SK-N-SH (cell line): ENCODE results near the gene GSE1. TPM values are rescaled to one million over a fixed set of nuclear protein-coding genes. Genes with fewer than 3 reads are reported as not detected.

Source experiments
- CTCF ChIA-PET: fragments of 300-600, 350-600 bp; formaldehyde crosslinking; extraction: SDS; loops from one replicate; lab custom pipeline; 2021; lab: Yijun Ruan, JAX
- POLR2A ChIA-PET: fragments of 350-600 bp; sonication (Branson Sonifier 250); formaldehyde crosslinking; extraction: SDS; loops from one replicate; lab custom pipeline; 2020; ENCODE audit warnings: antibody characterized with exemption, inconsistent platforms; lab: Yijun Ruan, JAX
- DNase-seq: peaks from one replicate; pipeline ENCODE4 v3.0.0; 2012
- H2AFZ ChIP-seq: fragments of 200-600 bp; sonication (generic); 2 replicates; pipeline ENCODE4 v1.8.1; 2016; ENCODE audit warnings: antibody characterized with exemption, mild to moderate bottlenecking, low read depth
- H3F3A ChIP-seq: fragments of 200-600 bp; sonication (generic); replicated peaks from 2 replicates; pipeline ENCODE3; 2016; ENCODE audit warnings: antibody characterized with exemption, mild to moderate bottlenecking; ENCODE audit not compliant: insufficient read depth
- H3K27ac ChIP-seq, 2 experiments: fragments of 200-500 bp in 1 of 2; fragments of 200-600 bp in 1 of 2; sonication (Bioruptor generic) in 1 of 2; sonication (generic), shearing (Covaris generic) in 1 of 2; 2 replicates each; pipeline versions ENCODE4 v1.5.1 to v1.6.1; 2014 to 2016; ENCODE audit warnings: low read depth in 2 of 2, inconsistent platforms in 1 of 2, low read length in 1 of 2, mild to moderate bottlenecking in 1 of 2, mixed read lengths in 1 of 2
- H3K27me3 ChIP-seq: fragments of 200-600 bp; sonication (generic), shearing (Covaris generic); 2 replicates; pipeline ENCODE4 v1.6.1; 2016; ENCODE audit warnings: mixed run types; ENCODE audit not compliant: insufficient read depth
- H3K36me3 ChIP-seq, 2 experiments: fragments of 200-500 bp in 1 of 2; fragments of 200-600 bp in 1 of 2; sonication (Bioruptor generic) in 1 of 2; sonication (generic) in 1 of 2; replicated peaks in 1 of 2; 2 replicates each; pipeline versions ENCODE3 to v1.5.1; 2014 to 2016; ENCODE audit warnings: low read length in 1 of 2, mild to moderate bottlenecking in 1 of 2; ENCODE audit not compliant: insufficient read depth in 2 of 2, control insufficient read depth in 1 of 2
- H3K4me1 ChIP-seq, 2 experiments: fragments of 200-500 bp in 1 of 2; fragments of 200-600 bp in 1 of 2; sonication (Bioruptor generic) in 1 of 2; sonication (generic), shearing (Covaris generic) in 1 of 2; 2 replicates each; pipeline versions ENCODE4 v1.5.1 to v1.6.1; 2014 to 2016; ENCODE audit warnings: low read depth in 1 of 2, low read length in 1 of 2, mixed run types in 1 of 2; ENCODE audit not compliant: insufficient read depth in 2 of 2, control insufficient read depth in 1 of 2
- H3K4me2 ChIP-seq: fragments of 200-600 bp; sonication (generic), shearing (Covaris generic); 2 replicates; pipeline ENCODE4 v1.6.1; 2017; ENCODE audit warnings: mixed run types
- H3K4me3 ChIP-seq, 2 experiments: fragments of 200-500 bp in 1 of 2; fragments of 200-600 bp in 1 of 2; sonication (Bioruptor generic) in 1 of 2; sonication (generic), shearing (Covaris generic) in 1 of 2; 2 replicates each; pipeline versions ENCODE4 v1.5.1 to v1.8.1; 2014 to 2016; ENCODE audit warnings: low read depth in 2 of 2, inconsistent platforms in 1 of 2, low read length in 1 of 2, mild to moderate bottlenecking in 1 of 2, mixed read lengths in 1 of 2, moderate library complexity in 1 of 2
- H3K79me2 ChIP-seq: fragments of 200-600 bp; sonication (generic); 2 replicates; pipeline ENCODE4 v1.8.1; 2017; ENCODE audit warnings: mild to moderate bottlenecking; ENCODE audit not compliant: insufficient read depth
- H3K9ac ChIP-seq: fragments of 200-600 bp; sonication (generic); 2 replicates; pipeline ENCODE4 v1.6.1; 2017; ENCODE audit warnings: mixed run types
- H3K9me2 ChIP-seq: fragments of 200-600 bp; sonication (generic); 2 replicates; pipeline ENCODE4 v1.6.1; 2017; ENCODE audit warnings: mixed run types
- H3K9me3 ChIP-seq: fragments of 200-600 bp; sonication (generic); 2 replicates; pipeline ENCODE4 v1.6.1; 2017; ENCODE audit warnings: mixed run types, mild to moderate bottlenecking, moderate library complexity
- H4K20me1 ChIP-seq: fragments of 200-600 bp; sonication (generic); 2 replicates; pipeline ENCODE4 v1.6.1; 2017; ENCODE audit warnings: mild to moderate bottlenecking, mixed run types; ENCODE audit not compliant: insufficient read depth
- EP300 ChIP-seq, 2 experiments: IDR thresholded peaks; 2 replicates each; pipeline versions ENCODE4 v1.4.0 to v1.6.1; 2012; ENCODE audit warnings: borderline replicate concordance in 1 of 2, low read depth in 1 of 2, low read length in 1 of 2
- FOSL2 ChIP-seq: IDR thresholded peaks from 2 replicates; pipeline ENCODE4 v1.4.0; 2012; ENCODE audit warnings: low read depth, mild to moderate bottlenecking, moderate library complexity, borderline replicate concordance
- FOXJ3 ChIP-seq: sonication (generic); formaldehyde crosslinking; IDR thresholded peaks from 2 replicates; pipeline ENCODE4 v1.5.1; 2020; ENCODE audit warnings: mild to moderate bottlenecking, missing genetic modification reagents
- GATA2 ChIP-seq: sonication (generic); formaldehyde crosslinking; IDR thresholded peaks from 2 replicates; pipeline ENCODE4 v1.5.0; 2020; ENCODE audit warnings: mild to moderate bottlenecking, missing genetic modification reagents
- IRF3 ChIP-seq: fragments of 150-350 bp; IDR thresholded peaks from 2 replicates; pipeline ENCODE4 v1.6.1; 2016; ENCODE audit warnings: mild to moderate bottlenecking, low read depth, low read length
- MXI1 ChIP-seq: IDR thresholded peaks from 2 replicates; pipeline ENCODE4 v1.6.1; 2012; ENCODE audit warnings: mild to moderate bottlenecking, low read depth, low read length, improper control_type of control experiment
- REST ChIP-seq: IDR thresholded peaks from 2 replicates; pipeline ENCODE4 v1.6.1; 2012; ENCODE audit warnings: mild to moderate bottlenecking, low read depth, low read length, moderate library complexity
- RFX5 ChIP-seq: IDR thresholded peaks from 2 replicates; pipeline ENCODE4 v1.6.1; 2012; ENCODE audit warnings: mild to moderate bottlenecking, improper control_type of control experiment, low read length
- SIN3A ChIP-seq: IDR thresholded peaks from 2 replicates; pipeline ENCODE4 v1.6.1; 2012; ENCODE audit warnings: low read depth, mild to moderate bottlenecking, low read length, moderate library complexity, borderline replicate concordance
- TCF12 ChIP-seq: IDR thresholded peaks from 2 replicates; pipeline ENCODE4 v1.4.0; 2012
- TEAD4 ChIP-seq: IDR thresholded peaks from 2 replicates; pipeline ENCODE4 v1.4.0; 2012; ENCODE audit warnings: mild to moderate bottlenecking, borderline replicate concordance; ENCODE audit not compliant: insufficient read depth
- USF1 ChIP-seq: IDR thresholded peaks from 2 replicates; pipeline ENCODE4 v1.4.0; 2012; ENCODE audit warnings: low read depth, borderline replicate concordance
- WGBS: methylation state at CpG from one replicate; pipeline ENCODE4 v1.1.6; 2017; ENCODE audit warnings: low lambda C conversion rate; 5-methylcytosine and 5-hydroxymethylcytosine counted together
- polyA plus RNA-seq, 3 experiments: library from polyadenylated mRNA; depleted of rRNA; stranded (reverse); fragments of >200 nt; gene quantifications; 2 replicates each; pipeline ENCODE4 v1.2.3, GENCODE V29; 2012

GSE1 gene
- polyA plus RNA-seq, 1 of the 3 experiments (the other 2 are of a cell fraction) = 26.5 TPM

GRCh38 chr16:85716680-85717038 is 103.5 kb downstream of the GSE1 start:
- DNase-seq = peak; percentile 77
- WGBS = 71% methylated on average over 3 of the region's 3 CpGs
- Histone ChIP-seq H4K20me1 (peaks cover 22% of the 10 kb centered on the region), H3K27ac (peak overlapping the region in 1 of 2 experiments; percentile 12; a peak in 1 of 4 replicates), H3K4me2 (no peak overlapping the region), H3K36me3 (peaks cover 0 to 3% of the 10 kb centered on the region in 2 experiments), H2AFZ (no peak overlapping the region), H3F3A (peaks cover 10% of the 10 kb centered on the region), H3K9me3 (no peaks in the 10 kb centered on the region), H3K9ac (no peak overlapping the region), H3K79me2 (no peaks in the 10 kb centered on the region; the same call in 1 of the 2 replicates), H3K4me1 (peaks cover 0 to 17% of the 10 kb centered on the region in 2 experiments; a peak in 1 of 4 replicates), H3K9me2 (no peaks in the 10 kb centered on the region), H3K4me3 (no peak overlapping the region), H3K27me3 (no peaks in the 10 kb centered on the region)
- TF ChIP-seq MXI1 (no peak), IRF3 (no peak), SIN3A (no peak), EP300 (IDR thresholded peaks at IDR 0.05; ENCODE audit: borderline replicate concordance in 1 of 2, low read depth in 1 of 2, low read length in 1 of 2) (no peak), RFX5 (no peak), REST (no peak), USF1 (no peak), TEAD4 (no peak), FOXJ3 (CRISPR knock-in tag) (no peak), TCF12 (no peak), GATA2 (CRISPR knock-in tag) (no peak), FOSL2 (no peak)
- POLR2A ChIA-PET = no interaction called here
- CTCF ChIA-PET = interaction anchor here (1.1 to 6.6 kb wide), 17 partner anchors 10 to 459 kb away, joined by 3 to 138 read pairs (median 7); no protein-coding TSS in a partner anchor
